ENCODE data around the gene PROC. TPM values are rescaled to one million over a fixed set of nuclear protein-coding genes. Genes with fewer than 3 reads are reported as not detected.

PROC gene
- total RNA-seq, 1 donor from 2014 or later = 0.17 TPM

GRCh38 chr2:127392828-127393578 lies 25.2 kb upstream of the PROC start:
- no peak for DNase-seq (ENCODE audit: low read depth)
- H3K4me3 ChIP-seq (ENCODE audit: low read depth, low read length) = no peak overlapping the region
- TF ChIP-seq CTCF (conservative IDR thresholded peaks at IDR 0.05; ENCODE audit: low read depth, low read length) = no peak

- no peak for TF ChIP-seq CTCF (conservative IDR thresholded peaks at IDR 0.05; ENCODE audit: low read depth, low read length)
- DNase-seq (ENCODE audit: low read depth) = no peak
- no peak overlapping the region for H3K4me3 ChIP-seq (ENCODE audit: low read depth, low read length)
Observed at GRCh38 chr2:127394492-127394891, 23.7 kb upstream of the PROC start.

GRCh38 chr2:127397568-127398238 lies 20.5 kb upstream of the PROC start:
- DNase-seq (ENCODE audit: low read depth) = no peak
- no peak overlapping the region for H3K4me3 ChIP-seq (ENCODE audit: low read depth, low read length)
- TF ChIP-seq CTCF (conservative IDR thresholded peaks at IDR 0.05; ENCODE audit: low read depth, low read length) = no peak

DNA sequence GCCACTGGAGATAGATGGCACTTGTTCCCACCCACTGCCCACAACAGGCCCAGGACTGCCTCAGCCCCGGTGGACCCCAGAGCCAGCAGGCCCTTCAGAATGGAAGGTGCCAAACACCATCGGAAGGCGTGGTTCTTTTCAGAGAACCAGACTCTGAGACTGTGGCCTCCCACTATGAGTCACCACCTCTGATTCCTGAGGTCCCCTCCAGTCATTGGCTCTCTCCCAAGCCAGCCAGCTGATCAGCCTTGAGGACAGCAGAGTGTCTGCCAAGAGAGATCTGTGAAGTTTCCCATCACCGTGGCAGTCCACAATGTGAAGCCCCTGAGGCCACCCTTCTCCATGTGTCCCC lies 20.0 kb upstream of the PROC start:
- peak; percentile 47 for DNase-seq (ENCODE audit: low read depth)
- TF ChIP-seq CTCF (conservative IDR thresholded peaks at IDR 0.05; ENCODE audit: low read depth, low read length) = no peak
- H3K4me3 ChIP-seq (ENCODE audit: low read depth, low read length) = no peak overlapping the region

- no peak overlapping the region for H3K4me3 ChIP-seq (ENCODE audit: low read depth, low read length)
Observed at GRCh38 chr2:127400533-127400896, 17.7 kb upstream of the PROC start.

DNA sequence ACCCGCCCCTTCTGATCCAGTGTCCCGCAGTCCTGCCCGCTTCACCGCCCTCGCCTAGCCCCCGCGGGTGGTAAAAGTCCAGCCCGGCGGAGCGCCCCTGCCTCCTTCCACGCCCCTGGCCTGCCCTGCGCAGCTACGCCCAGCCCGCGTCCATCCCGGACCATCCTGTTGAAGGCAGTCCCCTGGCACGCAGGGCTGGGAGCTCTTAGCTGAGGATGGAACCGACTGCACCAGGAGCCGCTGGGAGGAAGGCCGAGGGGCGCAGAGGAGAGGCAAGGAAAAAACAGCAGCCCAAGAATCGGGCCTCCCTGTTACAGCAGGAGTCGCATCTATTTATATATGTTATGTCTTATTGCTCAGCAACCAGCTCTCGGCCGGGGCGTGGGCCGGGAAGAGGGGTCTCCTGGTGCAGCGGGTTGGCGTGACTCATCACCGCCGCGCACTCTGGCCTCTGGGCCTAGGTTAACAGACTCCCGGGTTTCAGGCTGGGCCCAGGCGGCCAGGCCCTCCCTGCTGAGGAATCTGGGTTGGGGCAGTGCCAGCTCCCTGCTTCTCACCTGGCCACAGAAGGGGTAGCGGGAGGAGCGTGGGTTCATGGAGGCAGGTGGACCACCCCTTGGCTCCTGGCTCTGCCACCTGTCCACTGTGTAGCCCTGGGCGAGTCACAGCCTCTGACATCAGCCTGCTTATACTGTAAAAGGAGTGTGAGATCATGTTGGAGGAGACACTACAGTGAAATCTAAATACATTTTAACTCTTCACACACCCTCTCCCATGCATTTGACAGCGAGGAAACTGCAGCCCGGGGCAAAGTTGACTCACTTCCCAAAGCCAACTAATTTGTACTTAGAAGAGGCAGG lies 17.1 kb upstream of the PROC start:
- no peak for TF ChIP-seq CTCF (conservative IDR thresholded peaks at IDR 0.05; ENCODE audit: low read depth, low read length)
- no peak for DNase-seq (ENCODE audit: low read depth)

More at GRCh38 chr2:127400533-127400896, 17.7 kb upstream of the PROC start:
- TF ChIP-seq CTCF (conservative IDR thresholded peaks at IDR 0.05; ENCODE audit: low read depth, low read length) = no peak
- DNase-seq (ENCODE audit: low read depth) = no peak

More for the DNA sequence above, 17.1 kb upstream of the PROC start:
- no peak overlapping the region for H3K4me3 ChIP-seq (ENCODE audit: low read depth, low read length)

Data from epithelial cell of proximal tubule (primary cell).